H9 (cell line): Measurements from ENCODE around the gene ASPG. TPM values are rescaled to one million over a fixed set of nuclear protein-coding genes. Genes with fewer than 3 reads are reported as not detected.
A peak's percentile ranks its signal among the peaks of the same experiment; 100 is the strongest.

Source experiments
- DNase-seq: peaks from one replicate; pipeline ENCODE4 v3.0.0-alpha.2; 2017
- H2AFZ ChIP-seq: one replicate; pipeline ENCODE4 v1.6.1; 2013; ENCODE audit warnings: mild to moderate bottlenecking, low read length, control low read depth, moderate library complexity
- H2AK5ac ChIP-seq: 2 replicates; pipeline ENCODE4 v1.6.1; 2013; ENCODE audit warnings: low read length, control low read depth, mixed read lengths; ENCODE audit not compliant: insufficient read length
- H2BK120ac ChIP-seq: one replicate; pipeline ENCODE4 v1.6.1; 2013; ENCODE audit warnings: low read depth, mild to moderate bottlenecking, low read length, control low read depth, inconsistent platforms; ENCODE audit not compliant: poor library complexity, severe bottlenecking
- H2BK12ac ChIP-seq: 2 replicates; pipeline ENCODE4 v1.6.1; 2013; ENCODE audit warnings: low read length, control low read depth, mixed read lengths, low read depth; ENCODE audit not compliant: insufficient read length
- H2BK15ac ChIP-seq: 2 replicates; pipeline ENCODE4 v1.6.1; 2013; ENCODE audit warnings: low read depth, low read length, control low read depth
- H2BK20ac ChIP-seq: one replicate; pipeline ENCODE4 v1.6.1; 2013; ENCODE audit warnings: low read depth, mild to moderate bottlenecking, low read length, control low read depth, inconsistent platforms; ENCODE audit not compliant: poor library complexity, severe bottlenecking
- H2BK5ac ChIP-seq: 2 replicates; pipeline ENCODE4 v1.6.1; 2013; ENCODE audit warnings: low read length, control low read depth, mixed read lengths; ENCODE audit not compliant: insufficient read length
- H3K14ac ChIP-seq: 2 replicates; pipeline ENCODE4 v1.6.1; 2013; ENCODE audit warnings: low read length, control low read depth; ENCODE audit not compliant: insufficient read depth
- H3K18ac ChIP-seq: 2 replicates; pipeline ENCODE4 v1.6.1; 2013; ENCODE audit warnings: low read depth, mild to moderate bottlenecking, mixed read lengths, low read length, control low read depth; ENCODE audit not compliant: insufficient read length
- H3K23ac ChIP-seq: 2 replicates; pipeline ENCODE4 v1.6.1; 2013; ENCODE audit warnings: low read length, control low read depth, mixed read lengths, low read depth; ENCODE audit not compliant: insufficient read length
- H3K23me2 ChIP-seq: 2 replicates; pipeline ENCODE4 v1.6.1; 2013; ENCODE audit warnings: low read depth, mild to moderate bottlenecking, mixed read lengths, low read length, control low read depth; ENCODE audit not compliant: insufficient read length, poor library complexity, severe bottlenecking
- H3K27ac ChIP-seq: 2 replicates; pipeline ENCODE4 v1.5.1; 2013; ENCODE audit warnings: low read length, control low read depth, mixed read lengths, low read depth; ENCODE audit not compliant: insufficient read length
- H3K27me3 ChIP-seq: 2 replicates; pipeline ENCODE4 v1.6.1; 2013; ENCODE audit warnings: low read length, control low read depth, inconsistent platforms; ENCODE audit not compliant: insufficient read depth
- H3K4ac ChIP-seq: 2 replicates; pipeline ENCODE4 v1.6.1; 2013; ENCODE audit warnings: low read depth, mild to moderate bottlenecking, control low read depth, inconsistent platforms, low read length, moderate library complexity
- H3K4me1 ChIP-seq: 2 replicates; pipeline ENCODE4 v1.6.1; 2013; ENCODE audit warnings: low read length, control low read depth, inconsistent platforms; ENCODE audit not compliant: insufficient read depth
- H3K4me2 ChIP-seq: 2 replicates; pipeline ENCODE4 v1.6.1; 2013; ENCODE audit warnings: low read length, control low read depth, mixed read lengths; ENCODE audit not compliant: insufficient read length, insufficient read depth
- H3K56ac ChIP-seq: 2 replicates; pipeline ENCODE4 v1.6.1; 2013; ENCODE audit warnings: low read depth, mild to moderate bottlenecking, mixed read lengths, low read length, control low read depth; ENCODE audit not compliant: insufficient read length
- H3K79me1 ChIP-seq: 2 replicates; pipeline ENCODE4 v1.6.1; 2013; ENCODE audit warnings: low read depth, mild to moderate bottlenecking, moderate library complexity, low read length, control low read depth, inconsistent platforms; ENCODE audit not compliant: insufficient read depth, poor library complexity, severe bottlenecking
- H3K79me2 ChIP-seq: 2 replicates; pipeline ENCODE4 v1.6.1; 2013; ENCODE audit warnings: low read length, control low read depth, inconsistent platforms; ENCODE audit not compliant: insufficient read depth
- H3K9ac ChIP-seq: 2 replicates; pipeline ENCODE4 v1.6.1; 2013; ENCODE audit warnings: low read length, control low read depth, mixed read lengths; ENCODE audit not compliant: insufficient read length; ENCODE audit errors: extremely low read depth
- H3K9me3 ChIP-seq: one replicate; pipeline ENCODE4 v1.6.1; 2013; ENCODE audit warnings: low read depth, low read length, inconsistent platforms; ENCODE audit not compliant: control insufficient read depth
- H3T11ph ChIP-seq: one replicate; pipeline ENCODE4 v1.6.1; 2013; ENCODE audit warnings: mild to moderate bottlenecking, low read length, control low read depth, inconsistent platforms
- H4K20me1 ChIP-seq: one replicate; pipeline ENCODE4 v1.6.1; 2013; ENCODE audit not compliant: control insufficient read depth, insufficient read length, insufficient read depth
- H4K5ac ChIP-seq: 2 replicates; pipeline ENCODE4 v1.6.1; 2013; ENCODE audit warnings: low read depth, mild to moderate bottlenecking, mixed read lengths, low read length, control low read depth; ENCODE audit not compliant: insufficient read length
- H4K8ac ChIP-seq: replicated peaks from 2 replicates; pipeline ENCODE4 v1.6.1; 2013; ENCODE audit warnings: low read length, control low read depth, mixed read lengths, low read depth; ENCODE audit not compliant: insufficient read length
- H4K91ac ChIP-seq: 2 replicates; pipeline ENCODE4 v1.6.1; 2013; ENCODE audit warnings: low read depth, mild to moderate bottlenecking, moderate library complexity, mixed read lengths, low read length, control low read depth; ENCODE audit not compliant: insufficient read length
- H3K27ac Mint-ChIP-seq, 3 experiments: 2 replicates in 2 of 3; 3 replicates in 1 of 3; pipeline ENCODE4 v1.8.0; 2020 to 2021; ENCODE audit warnings: mixed read lengths in 3 of 3, mild to moderate bottlenecking in 1 of 3, moderate library complexity in 1 of 3
- H3K27me3 Mint-ChIP-seq: 2 replicates; pipeline ENCODE4 v1.8.0; 2021; ENCODE audit warnings: low read depth, mild to moderate bottlenecking, moderate library complexity, mixed read lengths
- H3K36me3 Mint-ChIP-seq, 3 experiments: 2 replicates in 2 of 3; 3 replicates in 1 of 3; pipeline ENCODE4 v1.8.0; 2020 to 2021; ENCODE audit warnings: low read depth in 3 of 3, mixed read lengths in 3 of 3; ENCODE audit not compliant: insufficient read depth in 1 of 3
- H3K4me1 Mint-ChIP-seq, 2 experiments: 2 replicates each; pipeline ENCODE4 v1.8.0; 2020; ENCODE audit warnings: mixed read lengths in 2 of 2
- H3K4me3 Mint-ChIP-seq, 2 experiments: 2 replicates in 1 of 2; 3 replicates in 1 of 2; pipeline ENCODE4 v1.8.0; 2020 to 2021; ENCODE audit warnings: mild to moderate bottlenecking in 2 of 2, mixed read lengths in 2 of 2, moderate library complexity in 1 of 2
- H3K9me3 Mint-ChIP-seq, 2 experiments: 2 replicates in 1 of 2; 3 replicates in 1 of 2; pipeline ENCODE4 v1.8.0; 2020; ENCODE audit warnings: mild to moderate bottlenecking in 2 of 2, mixed read lengths in 2 of 2, moderate library complexity in 1 of 2
- CTCF ChIP-seq: fragments of 200-600 bp; sonication (generic); conservative IDR thresholded peaks from 3 replicates; pipeline ENCODE4 v1.8.0; 2021; ENCODE audit warnings: antibody characterized with exemption, mild to moderate bottlenecking
- WGBS: extraction: QIAGEN DNeasy Blood & Tissue Kit; methylation state at CpG from one replicate; pipeline ENCODE4 v1.1.7; 2013; ENCODE audit warnings: missing lambda C conversion rate, low lambda C conversion rate, mixed read lengths; ENCODE audit not compliant: insufficient read length; ENCODE audit errors: extremely low coverage; 5-methylcytosine and 5-hydroxymethylcytosine counted together
- total RNA-seq: library from RNA; stranded (reverse); gene quantifications from 2 replicates; pipeline ENCODE4 v1.2.1, GENCODE V29; 2021

ASPG gene
- total RNA-seq, 1 experiment from 2014 or later = 0.33 TPM

- no peaks in the 10 kb centered on the region for H3K9me3 ChIP-seq
- Mint-ChIP-seq H3K4me1 (peaks cover 2 to 14% of the 10 kb centered on the region in 2 experiments; a peak in 3 of 4 replicates), H3K27me3 (no peaks in the 10 kb centered on the region)
Observed at GRCh38 chr14:104106471-104106991, 21.0 kb downstream of the ASPG start.

More at GRCh38 chr14:104106471-104106991, 21.0 kb downstream of the ASPG start:
- H2BK5ac ChIP-seq = no peak overlapping the region
- no peak overlapping the region for H3K18ac ChIP-seq
- H3K4me1 ChIP-seq = no peaks in the 10 kb centered on the region; the same call in 1 of the 2 replicates
- no peaks in the 10 kb centered on the region for H3K23me2 ChIP-seq
- H3K4ac ChIP-seq = no peak overlapping the region
- H3K9ac ChIP-seq = no peak overlapping the region
- Mint-ChIP-seq H3K36me3 (no peaks in the 10 kb centered on the region), H3K27ac (no peak overlapping the region), H3K9me3 (no peaks in the 10 kb centered on the region; a peak in 1 of 5 replicates), H3K4me3 (no peak overlapping the region)
- H2BK120ac ChIP-seq = no peak overlapping the region
- H3K27ac ChIP-seq = no peak overlapping the region
- no CpG with 5 or more reads among the region's 20 CpGs for WGBS
- no peak overlapping the region for H2AK5ac ChIP-seq
- H3K79me1 ChIP-seq = no peaks in the 10 kb centered on the region
- no peaks in the 10 kb centered on the region for H3K27me3 ChIP-seq
- H3K14ac ChIP-seq = no peak overlapping the region; the same call in 1 of the 2 replicates
- H4K91ac ChIP-seq = no peak overlapping the region
- H3K79me2 ChIP-seq = no peaks in the 10 kb centered on the region
- H3K4me2 ChIP-seq = no peak overlapping the region
- H4K5ac ChIP-seq = no peak overlapping the region
- H3K23ac ChIP-seq = no peak overlapping the region
- no peak overlapping the region for H3K56ac ChIP-seq
- no peak overlapping the region for H2BK20ac ChIP-seq
- H4K20me1 ChIP-seq = no peaks in the 10 kb centered on the region
- no peak overlapping the region for H3T11ph ChIP-seq
- peak; percentile 21 for DNase-seq
- TF ChIP-seq CTCF = no peak
- no peak overlapping the region for H2BK12ac ChIP-seq
- no peak overlapping the region for H4K8ac ChIP-seq
- no peak overlapping the region for H2AFZ ChIP-seq
- no peak overlapping the region for H2BK15ac ChIP-seq
